GM08714 (cell line): ENCODE data around the gene TXNDC2.
"Not testable (repeated sequence)": the region's sequence is repeated elsewhere in the genome, so short reads cannot be mapped to it uniquely, and the experiment has no call there.

Experiments
- H3K4me3 ChIP-seq: fragments of 200-500 bp; sonication (Bioruptor generic); 2 replicates; pipeline ENCODE4 v1.5.1; 2014; ENCODE audit warnings: mild to moderate bottlenecking, low read length, inconsistent platforms
- ZNF274 ChIP-seq: IDR thresholded peaks from 2 replicates; pipeline ENCODE4 v1.6.1; 2012; ENCODE audit warnings: mild to moderate bottlenecking, low read depth, low read length

TXNDC2 gene

GRCh38 chr18:9907867-9908266 lies 22.1 kb downstream of the TXNDC2 start:
- no peak overlapping the region for H3K4me3 ChIP-seq
- TF ChIP-seq ZNF274 = no peak

- no peak for TF ChIP-seq ZNF274
- H3K4me3 ChIP-seq = no peak overlapping the region
Observed at GRCh38 chr18:9910071-9910470, 24.3 kb downstream of the TXNDC2 start.

- TF ChIP-seq ZNF274 = no peak
Observed at GRCh38 chr18:9910661-9911060, 24.9 kb downstream of the TXNDC2 start.

GRCh38 chr18:9911226-9911625 lies 25.5 kb downstream of the TXNDC2 start:
- TF ChIP-seq ZNF274 = no peak
- no peak overlapping the region for H3K4me3 ChIP-seq

More at GRCh38 chr18:9910661-9911060, 24.9 kb downstream of the TXNDC2 start:
- H3K4me3 ChIP-seq = no peak overlapping the region

GRCh38 chr18:9912285-9912684 lies 26.5 kb downstream of the TXNDC2 start:
- not testable (repeated sequence) for H3K4me3 ChIP-seq

- TF ChIP-seq ZNF274 = no peak
- peak overlapping the region; percentile 84 for H3K4me3 ChIP-seq
Observed at GRCh38 chr18:9913151-9913525, 27.4 kb downstream of the TXNDC2 start.

GRCh38 chr18:9913526-9914333 lies 28.0 kb downstream of the TXNDC2 start, which contains the start of gene VAPA:
VAPA (plus strand) TSS chr18:9914016; CDS start chr18:9914257, 241 bp downstream.
- TF ChIP-seq ZNF274 = no peak
- peak within 1 kb of the TSS; percentile 84 for H3K4me3 ChIP-seq

GRCh38 chr18:9914334-9914583 lies 28.5 kb downstream of the TXNDC2 start:
- H3K4me3 ChIP-seq = peak overlapping the region; percentile 84
- TF ChIP-seq ZNF274 = no peak

GRCh38 chr18:9914584-9915290 lies 29.0 kb downstream of the TXNDC2 start:
- H3K4me3 ChIP-seq = peak overlapping the region; percentile 84
- TF ChIP-seq ZNF274 = no peak

- TF ChIP-seq ZNF274 = no peak
- peak overlapping the region; percentile 84 for H3K4me3 ChIP-seq
Observed at GRCh38 chr18:9915291-9916076, 29.7 kb downstream of the TXNDC2 start.

GRCh38 chr18:9916077-9916639 lies 30.4 kb downstream of the TXNDC2 start:
- H3K4me3 ChIP-seq = peak overlapping the region; percentile 15; the same call in 1 of the 2 replicates
- no peak for TF ChIP-seq ZNF274

GRCh38 chr18:9916808-9917207 lies 31.0 kb downstream of the TXNDC2 start:
- no peak for TF ChIP-seq ZNF274
- no peak overlapping the region for H3K4me3 ChIP-seq

GRCh38 chr18:9918016-9918680 lies 32.4 kb downstream of the TXNDC2 start:
- no peak overlapping the region; the same call in 1 of the 2 replicates for H3K4me3 ChIP-seq
- no peak for TF ChIP-seq ZNF274

GRCh38 chr18:9919564-9920232 lies 33.9 kb downstream of the TXNDC2 start:
- no peak overlapping the region for H3K4me3 ChIP-seq
- no peak for TF ChIP-seq ZNF274
